Measurements from ENCODE around the gene ZNF862. TPM values are rescaled to one million over a fixed set of nuclear protein-coding genes. Genes with fewer than 3 reads are reported as not detected.

ZNF862 gene
- total RNA-seq, 2 donors from 2014 or later: 31.4 to 39.0 TPM

DNA sequence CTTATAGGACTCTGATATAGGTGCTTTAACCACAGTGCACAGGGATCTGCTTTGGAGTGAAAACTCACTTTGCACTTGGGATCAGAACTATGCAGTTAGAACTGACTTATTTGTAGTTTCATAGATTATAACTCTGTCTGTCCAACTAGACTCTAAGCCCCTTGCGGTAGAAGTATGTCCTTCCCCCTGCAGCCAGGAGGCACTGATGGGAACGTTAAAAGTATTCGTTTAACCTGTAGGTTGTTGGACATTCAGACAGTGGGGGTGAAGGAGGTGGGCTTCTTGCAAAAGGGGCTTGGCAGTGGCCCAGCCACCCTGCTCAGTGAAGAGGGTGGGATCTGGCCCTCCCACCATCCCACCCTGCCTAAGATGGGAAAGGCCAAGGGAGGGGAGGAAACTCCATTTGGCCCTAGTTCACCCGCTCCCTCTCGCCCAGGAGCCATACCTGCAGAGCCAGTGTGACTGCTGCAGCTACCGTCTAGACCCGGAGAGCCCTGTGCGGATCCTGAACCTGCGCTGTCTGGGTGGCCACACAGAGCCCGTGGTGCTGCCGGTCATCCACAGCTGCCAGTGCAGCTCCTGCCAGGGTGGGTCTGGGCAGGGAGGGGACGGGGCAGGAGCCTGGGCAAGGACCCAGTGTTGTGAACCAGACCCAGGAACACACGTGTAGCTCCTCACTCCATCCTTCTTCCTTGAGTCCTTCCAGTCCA lies 5.7 kb upstream of the ZNF862 start:
- no peak overlapping the region for H3K27ac Mint-ChIP-seq
- ATAC-seq (replicated peaks in 1 of 2): no peak

DNA sequence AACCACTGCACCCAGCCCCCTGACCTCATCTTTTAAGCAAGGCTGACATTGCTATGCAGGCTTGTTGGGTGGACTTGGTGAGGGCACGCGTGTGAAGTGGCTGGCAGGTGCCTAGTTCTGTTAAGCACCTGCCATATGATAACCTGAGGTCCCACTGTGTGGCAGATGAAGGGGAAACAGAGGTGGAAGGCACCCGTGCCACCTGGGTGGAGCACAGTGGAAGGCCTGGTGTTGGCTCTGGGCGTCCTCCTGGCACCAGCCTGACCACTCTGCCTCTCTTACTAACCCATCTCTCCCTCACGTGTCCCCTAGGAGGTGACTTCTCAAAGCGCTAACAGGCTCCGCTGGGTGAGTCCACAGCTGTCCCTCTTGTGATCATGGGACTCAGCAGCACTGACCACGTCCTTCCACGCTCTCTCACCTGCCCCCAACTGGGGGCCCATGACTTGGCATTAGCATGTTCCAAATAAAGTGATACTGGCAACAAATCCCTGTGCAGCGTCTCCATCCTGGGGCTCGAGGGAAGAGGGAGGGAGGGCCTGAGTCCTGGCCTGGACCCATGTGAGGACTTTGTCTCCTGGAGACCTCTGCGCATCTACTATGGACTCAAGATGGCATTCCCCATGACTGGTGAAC lies 4.6 kb upstream of the ZNF862 start:
- Mint-ChIP-seq H3K27ac (no peak overlapping the region), H3K27me3 (ENCODE audit: low read depth) (peaks cover 6% of the 10 kb centered on the region), H3K4me1 (ENCODE audit: low read depth) (peaks cover 7% of the 10 kb centered on the region), H3K9me3 (no peaks in the 10 kb centered on the region), H3K36me3 (ENCODE audit: insufficient read depth in 2 of 2) (no peaks in the 10 kb centered on the region), H3K4me3 (no peak overlapping the region)
- no peak for ATAC-seq (replicated peaks in 1 of 2)
- no peak for DNase-seq

More for the DNA sequence above, 5.7 kb upstream of the ZNF862 start:
- Mint-ChIP-seq H3K9me3 (no peaks in the 10 kb centered on the region), H3K4me1 (ENCODE audit: low read depth) (peaks cover 1% of the 10 kb centered on the region), H3K36me3 (ENCODE audit: insufficient read depth in 2 of 2) (no peaks in the 10 kb centered on the region), H3K27me3 (ENCODE audit: low read depth) (peaks cover 6% of the 10 kb centered on the region), H3K4me3 (no peak overlapping the region)
- no peak for DNase-seq

DNA sequence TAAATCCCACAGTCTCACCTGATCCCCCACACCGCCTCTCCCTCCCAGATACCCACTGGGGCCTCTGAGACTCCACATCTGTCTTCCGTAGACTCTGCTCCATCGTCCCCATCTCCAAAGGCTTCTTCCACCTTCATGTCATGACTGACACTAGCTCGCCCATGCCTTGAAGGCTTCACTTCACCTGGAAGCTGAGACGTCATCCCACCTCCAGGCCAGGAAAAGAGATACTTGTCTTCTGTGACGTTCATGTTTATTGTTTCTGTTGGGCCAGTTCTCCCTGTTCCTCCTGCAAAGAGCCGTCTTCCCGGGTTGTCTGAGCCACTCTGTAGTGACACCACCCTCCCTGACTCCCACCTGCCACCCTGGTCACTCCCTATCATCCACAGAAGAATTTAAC lies 3.6 kb upstream of the ZNF862 start:
- H3K27me3 Mint-ChIP-seq (ENCODE audit: low read depth): peaks cover 6% of the 10 kb centered on the region
- H3K4me3 Mint-ChIP-seq: no peak overlapping the region
- no peak for DNase-seq
- no peak overlapping the region for H3K27ac Mint-ChIP-seq
- H3K9me3 Mint-ChIP-seq: no peaks in the 10 kb centered on the region
- H3K36me3 Mint-ChIP-seq (ENCODE audit: insufficient read depth in 2 of 2): no peaks in the 10 kb centered on the region
- H3K4me1 Mint-ChIP-seq (ENCODE audit: low read depth): peaks cover 16% of the 10 kb centered on the region
- ATAC-seq (replicated peaks in 1 of 2): no peak

DNA sequence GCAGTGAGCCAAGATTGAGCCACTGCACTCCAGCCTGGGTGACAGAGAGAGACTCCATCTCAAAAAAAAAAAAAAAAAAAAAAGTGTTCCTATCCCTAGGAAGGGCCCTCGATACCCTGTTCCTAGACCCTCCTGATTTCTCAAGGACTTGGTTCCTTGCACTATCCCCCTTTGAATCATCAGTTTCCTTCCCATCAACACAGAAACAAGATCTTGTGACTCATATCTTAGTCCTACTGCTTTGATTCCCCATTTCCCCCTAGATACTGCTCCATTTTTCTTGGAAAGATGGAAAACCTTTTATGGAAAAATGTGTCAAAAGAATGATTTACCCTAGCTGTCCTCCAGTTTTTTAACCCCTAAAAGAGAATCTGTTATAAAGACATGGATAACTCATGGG lies 1.7 kb upstream of the ZNF862 start:
- no peak for DNase-seq
- Mint-ChIP-seq H3K4me1 (ENCODE audit: low read depth) (peaks cover 18% of the 10 kb centered on the region), H3K27ac (no peak overlapping the region), H3K36me3 (ENCODE audit: insufficient read depth in 2 of 2) (no peaks in the 10 kb centered on the region), H3K4me3 (no peak overlapping the region), H3K9me3 (no peaks in the 10 kb centered on the region), H3K27me3 (ENCODE audit: low read depth) (peaks cover 6% of the 10 kb centered on the region)
- ATAC-seq (replicated peaks in 1 of 2): no peak

DNA sequence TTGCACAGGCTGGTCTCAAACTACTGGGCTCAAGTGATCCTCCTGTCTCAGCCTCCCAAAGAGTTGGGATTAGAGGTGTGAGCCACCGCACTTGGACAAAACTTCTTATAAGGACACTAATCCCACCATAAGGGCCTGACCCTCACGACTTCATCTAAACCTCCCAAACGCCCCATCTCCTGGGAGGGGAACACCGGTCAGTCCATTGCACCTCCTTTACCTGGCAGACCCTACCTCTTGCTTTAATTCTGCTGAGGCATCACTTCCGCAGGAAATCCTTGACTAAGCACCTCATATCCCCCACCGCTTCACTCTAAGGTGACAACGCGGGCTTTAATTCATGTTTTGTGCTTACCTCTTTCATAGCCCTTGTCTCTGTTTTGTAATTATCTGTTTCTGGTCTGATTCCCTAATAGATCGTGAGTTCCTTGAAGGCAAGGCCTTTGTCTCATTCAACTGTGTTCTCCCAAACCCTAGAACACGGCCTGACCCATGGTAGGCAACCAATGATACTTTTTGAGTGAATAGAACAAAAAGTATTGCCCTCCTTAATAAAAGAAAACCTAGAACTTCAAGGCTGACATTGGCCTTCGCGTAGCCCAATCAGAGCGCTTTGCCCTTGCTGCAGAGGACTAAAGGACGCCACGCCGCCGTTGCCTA lies 481 bp upstream of the ZNF862 start:
- Mint-ChIP-seq H3K27ac (peak overlapping the region; percentile 66), H3K4me1 (ENCODE audit: low read depth) (peaks cover 18% of the 10 kb centered on the region)
- no peak for ATAC-seq (replicated peaks in 1 of 2)

DNA sequence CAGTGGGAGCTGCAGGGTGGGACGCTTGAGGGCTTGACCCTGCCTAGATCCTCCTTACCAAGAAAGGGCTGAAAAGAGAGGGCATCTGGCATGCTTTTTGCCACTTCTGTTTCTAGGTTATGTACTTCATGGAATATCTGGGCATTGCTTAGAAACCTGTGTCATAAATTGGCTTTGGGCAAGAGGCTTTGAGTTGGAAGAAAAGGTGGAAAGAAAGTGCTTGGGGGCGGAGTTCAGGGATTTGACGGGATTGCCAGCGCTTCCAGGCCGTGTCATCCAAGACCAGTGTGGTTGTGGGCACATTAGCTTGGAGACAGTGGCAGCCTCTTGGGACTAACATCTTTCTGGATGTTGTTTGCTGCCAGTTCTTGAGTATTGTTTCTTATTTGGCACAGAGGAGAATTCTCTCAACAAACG lies 825 bp downstream of the ZNF862 start:
- H3K27me3 Mint-ChIP-seq (ENCODE audit: low read depth): no peaks in the 10 kb centered on the region
- peaks cover 20% of the 10 kb centered on the region for H3K4me1 Mint-ChIP-seq (ENCODE audit: low read depth)
- H3K9me3 Mint-ChIP-seq: no peaks in the 10 kb centered on the region
- peak overlapping the region; percentile 80 to 90 for H3K4me3 Mint-ChIP-seq
- no peaks in the 10 kb centered on the region for H3K36me3 Mint-ChIP-seq (ENCODE audit: insufficient read depth in 2 of 2)
- ATAC-seq (replicated peaks in 1 of 2) (no peak), DNase-seq (no peak)
- peak overlapping the region; percentile 9 for H3K27ac Mint-ChIP-seq

More for the DNA sequence above, 481 bp upstream of the ZNF862 start:
- Mint-ChIP-seq H3K9me3 (no peaks in the 10 kb centered on the region), H3K36me3 (ENCODE audit: insufficient read depth in 2 of 2) (no peaks in the 10 kb centered on the region), H3K4me3 (peak overlapping the region; percentile 77 to 80), H3K27me3 (ENCODE audit: low read depth) (no peaks in the 10 kb centered on the region)
- DNase-seq: no peak

DNA sequence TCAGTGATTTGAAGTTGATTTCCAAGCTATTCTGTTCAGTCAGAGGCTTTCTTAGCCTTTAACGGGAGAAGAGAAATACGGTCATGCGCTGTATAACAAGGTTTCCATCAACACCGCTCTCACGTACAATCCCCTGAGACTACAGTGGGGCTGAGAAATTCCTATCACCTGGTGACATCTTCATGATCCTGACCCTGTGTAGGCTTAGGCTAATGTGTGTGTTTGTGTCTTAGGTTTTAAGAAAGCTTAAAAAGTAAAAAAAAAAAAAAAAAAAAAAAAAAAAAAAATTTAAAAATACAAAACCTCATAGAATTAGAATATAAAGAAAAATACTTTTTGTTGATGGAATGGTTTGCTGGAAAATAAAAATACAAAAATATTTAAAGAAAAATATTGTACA lies 1.8 kb downstream of the ZNF862 start:
- H3K4me3 Mint-ChIP-seq: peak overlapping the region; percentile 80 to 90
- H3K4me1 Mint-ChIP-seq (ENCODE audit: low read depth): peaks cover 27% of the 10 kb centered on the region
- ATAC-seq (replicated peaks in 1 of 2): no peak
- H3K27ac Mint-ChIP-seq: no peak overlapping the region
- no peaks in the 10 kb centered on the region for H3K36me3 Mint-ChIP-seq (ENCODE audit: insufficient read depth in 2 of 2)
- no peaks in the 10 kb centered on the region for H3K27me3 Mint-ChIP-seq (ENCODE audit: low read depth)
- DNase-seq: no peak
- no peaks in the 10 kb centered on the region for H3K9me3 Mint-ChIP-seq

DNA sequence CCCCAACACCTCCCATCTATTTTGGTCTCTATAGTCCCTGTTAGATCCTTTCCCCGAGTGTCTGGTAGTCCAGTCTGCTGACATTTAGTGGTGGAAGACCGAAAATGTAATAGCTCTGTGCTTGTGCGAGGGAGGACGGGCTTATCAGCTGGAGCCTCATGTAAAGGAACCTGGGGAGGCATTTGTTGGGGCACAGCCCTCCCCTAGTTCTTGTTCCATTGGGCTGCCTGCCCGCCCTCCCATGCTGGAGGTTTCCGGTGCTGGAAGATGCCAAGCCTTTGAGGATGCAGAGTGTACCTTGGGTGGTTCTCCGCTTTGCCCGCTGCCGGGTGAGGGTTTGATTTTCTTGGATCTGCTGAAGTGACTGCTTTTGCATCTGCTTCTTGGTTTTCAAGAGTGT lies 5.4 kb downstream of the ZNF862 start:
- ATAC-seq (replicated peaks in 1 of 2): no peak
- H3K9me3 Mint-ChIP-seq: no peaks in the 10 kb centered on the region

DNA sequence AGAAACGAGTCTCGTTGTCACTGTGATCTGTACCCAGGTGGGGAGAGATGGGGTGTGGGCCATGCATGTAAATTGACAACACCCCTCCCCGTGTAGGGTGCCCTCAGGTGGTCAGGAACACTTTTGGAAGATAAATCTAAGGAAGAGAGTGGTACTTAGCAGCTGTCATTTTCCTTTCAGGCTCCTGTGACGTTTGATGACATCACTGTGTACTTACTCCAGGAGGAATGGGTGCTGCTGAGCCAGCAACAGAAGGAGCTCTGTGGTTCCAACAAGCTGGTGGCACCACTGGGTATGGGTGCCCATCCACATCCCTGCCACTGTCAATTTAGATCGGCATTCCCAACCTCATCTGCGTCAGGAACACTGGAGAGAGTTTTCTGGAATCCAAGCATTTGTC lies 6.3 kb downstream of the ZNF862 start:
- ATAC-seq (replicated peaks in 1 of 2) (no peak), DNase-seq (no peak)
- Mint-ChIP-seq H3K9me3 (no peaks in the 10 kb centered on the region), H3K4me1 (ENCODE audit: low read depth) (peaks cover 22% of the 10 kb centered on the region), H3K27me3 (ENCODE audit: low read depth) (no peaks in the 10 kb centered on the region), H3K4me3 (no peak overlapping the region), H3K36me3 (ENCODE audit: insufficient read depth in 2 of 2) (peaks cover 0 to 2% of the 10 kb centered on the region in 2 donors), H3K27ac (no peak overlapping the region)

More for the DNA sequence above, 5.4 kb downstream of the ZNF862 start:
- no peaks in the 10 kb centered on the region for H3K27me3 Mint-ChIP-seq (ENCODE audit: low read depth)
- H3K27ac Mint-ChIP-seq: no peak overlapping the region
- H3K36me3 Mint-ChIP-seq (ENCODE audit: insufficient read depth in 2 of 2): peaks cover 0 to 2% of the 10 kb centered on the region in 2 donors
- no peak for DNase-seq
- H3K4me1 Mint-ChIP-seq (ENCODE audit: low read depth): peaks cover 27% of the 10 kb centered on the region
- no peak overlapping the region for H3K4me3 Mint-ChIP-seq

DNA sequence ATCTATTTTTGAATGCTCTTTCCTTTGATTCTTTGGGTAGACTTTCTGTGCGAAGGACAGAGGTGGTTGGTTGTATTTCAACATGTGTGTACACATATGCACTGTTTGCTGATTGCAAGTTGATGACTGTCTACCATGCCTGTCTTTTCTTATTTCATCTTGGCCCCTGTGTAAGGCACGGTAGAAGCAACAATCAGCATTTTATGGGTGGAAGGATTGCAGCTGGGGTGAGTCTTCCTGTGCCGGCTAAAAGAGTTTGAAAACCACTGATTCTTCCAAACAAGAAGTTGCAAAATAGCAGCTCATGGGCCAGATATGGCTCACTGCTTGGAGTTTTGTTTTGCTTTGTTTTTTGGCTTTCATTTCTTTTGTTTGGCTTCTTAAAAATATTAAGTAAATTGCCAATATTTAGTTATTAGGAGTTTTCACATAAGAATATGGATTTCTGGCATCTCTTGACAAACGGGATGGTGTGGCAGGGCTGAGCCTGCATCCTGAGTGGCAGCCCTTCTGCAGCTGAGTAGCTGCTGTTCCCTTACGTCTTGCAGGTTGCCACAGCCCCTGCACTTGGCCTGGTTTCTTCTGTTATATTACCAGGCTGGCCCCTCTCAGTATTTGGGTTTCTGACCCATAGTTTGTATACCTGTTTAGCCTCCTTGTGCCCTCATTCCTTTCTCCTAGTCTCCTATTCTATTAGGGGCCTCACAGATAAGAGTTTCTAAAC lies 7.2 kb downstream of the ZNF862 start:
- DNase-seq: no peak
- Mint-ChIP-seq H3K4me3 (no peak overlapping the region), H3K9me3 (no peaks in the 10 kb centered on the region), H3K27ac (no peak overlapping the region), H3K36me3 (ENCODE audit: insufficient read depth in 2 of 2) (peaks cover 0 to 2% of the 10 kb centered on the region in 2 donors), H3K27me3 (ENCODE audit: low read depth) (no peaks in the 10 kb centered on the region), H3K4me1 (ENCODE audit: low read depth) (peaks cover 28% of the 10 kb centered on the region)
- no peak for ATAC-seq (replicated peaks in 1 of 2)

DNA sequence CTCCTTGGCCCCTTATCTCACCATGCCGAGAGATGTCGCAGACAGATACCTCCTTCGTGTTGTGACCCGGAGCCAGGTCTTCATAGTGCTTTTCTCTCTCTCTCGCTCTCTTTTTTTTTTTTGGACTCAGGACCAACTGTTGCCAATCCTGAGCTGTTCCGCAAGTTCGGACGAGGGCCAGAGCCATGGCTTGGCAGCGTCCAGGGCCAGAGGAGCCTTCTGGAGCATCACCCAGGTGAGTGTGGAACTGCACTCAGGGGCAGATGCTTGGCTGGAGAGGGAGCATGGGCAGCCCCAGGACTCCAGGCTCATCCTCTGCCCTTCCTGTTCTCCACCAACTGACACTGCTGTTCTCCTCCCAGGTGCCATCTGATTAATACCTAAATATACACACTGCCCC lies 7.8 kb downstream of the ZNF862 start:
- no peaks in the 10 kb centered on the region for H3K9me3 Mint-ChIP-seq
- peaks cover 34% of the 10 kb centered on the region for H3K4me1 Mint-ChIP-seq (ENCODE audit: low read depth)
- ATAC-seq (replicated peaks in 1 of 2) (no peak), DNase-seq (no peak)
- no peak overlapping the region for H3K4me3 Mint-ChIP-seq
- no peaks in the 10 kb centered on the region for H3K27me3 Mint-ChIP-seq (ENCODE audit: low read depth)
- H3K27ac Mint-ChIP-seq: no peak overlapping the region
- peaks cover 0 to 2% of the 10 kb centered on the region in 2 donors for H3K36me3 Mint-ChIP-seq (ENCODE audit: insufficient read depth in 2 of 2)

DNA sequence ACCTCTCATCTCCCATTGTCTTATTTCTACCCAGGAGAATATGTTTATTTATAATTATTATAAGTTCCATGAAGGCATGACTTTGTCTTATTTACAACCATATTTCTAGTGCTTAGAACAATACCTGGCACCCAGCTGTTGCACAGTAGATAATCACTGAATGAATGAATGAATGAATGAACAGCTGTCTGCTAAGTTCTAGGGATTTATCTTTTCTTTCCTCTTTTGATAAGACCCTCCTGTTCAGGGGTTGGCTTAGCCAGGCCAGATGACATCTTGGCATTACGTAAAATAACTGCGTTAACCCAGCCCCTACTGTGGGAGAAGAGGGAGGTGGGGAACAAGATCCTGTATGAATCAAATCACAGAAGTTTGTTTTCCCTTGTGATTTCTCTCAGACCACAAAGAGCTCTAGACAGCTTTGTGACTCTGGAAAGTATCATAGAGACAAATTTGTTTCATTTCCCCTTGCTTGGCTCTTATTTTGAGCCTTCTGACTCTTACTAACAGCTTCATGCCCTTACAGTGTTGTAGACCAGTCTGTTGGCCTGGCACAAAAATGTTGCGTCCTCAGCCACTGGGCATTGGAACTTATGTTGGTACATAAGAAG lies 8.4 kb downstream of the ZNF862 start:
- no peaks in the 10 kb centered on the region for H3K27me3 Mint-ChIP-seq (ENCODE audit: low read depth)
- DNase-seq (no peak), ATAC-seq (replicated peaks in 1 of 2) (no peak)
- H3K4me1 Mint-ChIP-seq (ENCODE audit: low read depth): peaks cover 34% of the 10 kb centered on the region
- no peak overlapping the region for H3K4me3 Mint-ChIP-seq
- H3K27ac Mint-ChIP-seq: no peak overlapping the region
- H3K9me3 Mint-ChIP-seq: no peaks in the 10 kb centered on the region
- H3K36me3 Mint-ChIP-seq (ENCODE audit: insufficient read depth in 2 of 2): peaks cover 0 to 2% of the 10 kb centered on the region in 2 donors

Data from activated T-cell treated with anti-CD3 and anti-CD28 coated beads, Interleukin-2, amount 50 U/mL, for 72 hours (primary cell).